Gastrocnemius medialis (tissue), 4 donors: ENCODE measurements around the gene C16orf96.
A peak's percentile ranks its signal among the peaks of the same experiment; 100 is the strongest.

Experiments
- POLR2A ChIP-seq, 2 donors: fragments of 450-650 bp; IDR thresholded peaks; one replicate each; pipeline ENCODE4 v1.6.1; 2017; ENCODE audit warnings: antibody characterized with exemption in 2 of 2, mild to moderate bottlenecking in 2 of 2, moderate library complexity in 2 of 2
- TF ChIP-seq, protein P1 (sequence below), 5 experiments: fragments of 450-650 bp in 3 of 5; fragments of 200-600 bp in 2 of 5; sonication (generic) in 2 of 5; IDR thresholded peaks in 4 of 5; conservative IDR thresholded peaks in 1 of 5; 1 replicate in 4 of 5; 2 replicates in 1 of 5; pipeline ENCODE4 v1.5.1; 2016 to 2019; ENCODE audit warnings: antibody characterized with exemption in 5 of 5, mild to moderate bottlenecking in 3 of 5, moderate library complexity in 3 of 5

DNA sequence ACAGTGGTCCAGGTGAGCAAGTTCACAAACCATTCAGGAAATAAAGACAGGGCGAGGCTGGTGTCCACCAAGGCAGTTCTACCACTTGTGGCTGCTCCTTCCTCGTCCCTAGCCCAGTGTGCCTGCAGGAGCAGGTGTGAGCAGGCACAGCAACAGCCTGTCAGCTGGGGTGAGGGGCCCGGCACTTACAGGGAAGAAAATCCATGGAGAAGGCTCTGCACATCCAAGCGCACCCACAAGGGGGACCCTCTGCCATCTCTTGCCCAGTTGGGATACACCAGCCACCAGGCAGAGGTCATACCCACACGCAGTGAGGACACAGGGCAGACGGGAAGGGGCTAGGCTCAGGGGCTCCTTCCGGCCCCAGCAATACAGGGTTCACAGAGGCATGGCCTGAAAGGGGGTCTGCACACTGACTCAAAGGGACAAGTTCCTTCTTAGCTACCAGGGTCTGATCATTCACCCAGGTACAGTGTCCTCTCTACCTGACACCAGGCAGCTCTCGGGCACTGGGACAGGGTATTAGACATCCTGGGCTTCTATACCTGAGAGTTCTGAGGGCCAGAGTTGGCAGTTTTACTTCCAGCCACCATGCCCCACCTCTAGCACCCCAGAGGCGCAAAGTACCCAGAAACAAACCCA, 44.6 kb upstream of the C16orf96 start:
- TF ChIP-seq, protein P1, sequence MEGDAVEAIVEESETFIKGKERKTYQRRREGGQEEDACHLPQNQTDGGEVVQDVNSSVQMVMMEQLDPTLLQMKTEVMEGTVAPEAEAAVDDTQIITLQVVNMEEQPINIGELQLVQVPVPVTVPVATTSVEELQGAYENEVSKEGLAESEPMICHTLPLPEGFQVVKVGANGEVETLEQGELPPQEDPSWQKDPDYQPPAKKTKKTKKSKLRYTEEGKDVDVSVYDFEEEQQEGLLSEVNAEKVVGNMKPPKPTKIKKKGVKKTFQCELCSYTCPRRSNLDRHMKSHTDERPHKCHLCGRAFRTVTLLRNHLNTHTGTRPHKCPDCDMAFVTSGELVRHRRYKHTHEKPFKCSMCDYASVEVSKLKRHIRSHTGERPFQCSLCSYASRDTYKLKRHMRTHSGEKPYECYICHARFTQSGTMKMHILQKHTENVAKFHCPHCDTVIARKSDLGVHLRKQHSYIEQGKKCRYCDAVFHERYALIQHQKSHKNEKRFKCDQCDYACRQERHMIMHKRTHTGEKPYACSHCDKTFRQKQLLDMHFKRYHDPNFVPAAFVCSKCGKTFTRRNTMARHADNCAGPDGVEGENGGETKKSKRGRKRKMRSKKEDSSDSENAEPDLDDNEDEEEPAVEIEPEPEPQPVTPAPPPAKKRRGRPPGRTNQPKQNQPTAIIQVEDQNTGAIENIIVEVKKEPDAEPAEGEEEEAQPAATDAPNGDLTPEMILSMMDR (IDR thresholded peaks at IDR 0.05 in 4 of 5, conservative IDR thresholded peaks at IDR 0.05 in 1 of 5) = peak in 4 of 5 experiments; percentile 33 to 47 (median 44)
- no peak for TF ChIP-seq POLR2A (IDR thresholded peaks at IDR 0.05)
